Measurements from ENCODE around the gene GPI. TPM values are rescaled to one million over a fixed set of nuclear protein-coding genes. Genes with fewer than 3 reads are reported as not detected.

The GPI gene
- total and polyA plus RNA-seq, 2 of the 13 experiments (the other 11 are each of a cell fraction or from before 2014, with no cell fraction given): 147 to 167 TPM

GRCh38 chr19:34409189-34410164 lies 44.5 kb downstream of the GPI start:
- no peak for DNase-seq (ENCODE audit: low spot score)
- TF ChIP-seq BRCA1 (CRISPR knock-in tag; IDR thresholded peaks at IDR 0.05) (no peak), SETDB1 (CRISPR knock-in tag; IDR thresholded peaks at IDR 0.05; ENCODE audit: borderline replicate concordance) (no peak), BCL6 (CRISPR knock-in tag; IDR thresholded peaks at IDR 0.05) (no peak), KDM3A (CRISPR knock-in tag; IDR thresholded peaks at IDR 0.05; ENCODE audit: low read depth) (no peak), SMARCE1 (IDR thresholded peaks at IDR 0.05; ENCODE audit: borderline replicate concordance) (no peak), ZNF879 (CRISPR knock-in tag; IDR thresholded peaks at IDR 0.05) (no peak), RELA (CRISPR knock-in tag; IDR thresholded peaks at IDR 0.05) (no peak), MIER2 (CRISPR knock-in tag; IDR thresholded peaks at IDR 0.05) (no peak), PCBP1 (IDR thresholded peaks at IDR 0.05; ENCODE audit: borderline replicate concordance, low read depth, low read length) (no peak), ARNT2 (CRISPR knock-in tag; IDR thresholded peaks at IDR 0.05; ENCODE audit: low read depth) (no peak), ZNF737 (CRISPR knock-in tag; IDR thresholded peaks at IDR 0.05; ENCODE audit: borderline replicate concordance) (no peak), HNRNPK (IDR thresholded peaks at IDR 0.05; ENCODE audit: low read depth, low read length, poor library complexity, severe bottlenecking) (no peak), ZNF740 (CRISPR knock-in tag; IDR thresholded peaks at IDR 0.05) (no peak), SRSF1 (optimal IDR thresholded peaks at IDR 0.05; ENCODE audit: low read depth, low read length) (no peak), HMGXB3 (CRISPR knock-in tag; IDR thresholded peaks at IDR 0.05; ENCODE audit: borderline replicate concordance) (no peak)
- H3K9me3 ChIP-seq (ENCODE audit: low read length): no peaks in the 10 kb centered on the region
- H3K79me2 ChIP-seq (ENCODE audit: insufficient read depth, low read length): peaks cover 11% of the 10 kb centered on the region
- H3K36me3 ChIP-seq (replicated peaks in 1 of 2; ENCODE audit: control insufficient read depth in 1 of 2, insufficient read depth in 2 of 2, low read length in 2 of 2): peaks cover 4 to 33% of the 10 kb centered on the region in 2 experiments; a peak in 4 of 5 replicates
- in situ Hi-C loops (cut with HindIII; ENCODE audit: extremely low pct_ligation_motif_present, low pct_unique_long_range_greater_than_20kb): no loop called here
- H3K4me2 ChIP-seq (ENCODE audit: low read depth, low read length): no peak overlapping the region
- intact Hi-C loops (cut with micrococcal nuclease; ENCODE audit: unreplicated experiment): no loop called here
- no peak overlapping the region for H3K9ac ChIP-seq (ENCODE audit: insufficient read depth, low read depth, low read length)
- no peak for FAIRE-seq
- H3K4me3 ChIP-seq (replicated peaks in 1 of 3; ENCODE audit: insufficient read depth in 1 of 3, low read depth in 2 of 3, low read length in 3 of 3): no peak overlapping the region
- BruUV-seq (replicated peaks): no TSS peak
- no peak overlapping the region for H2AFZ ChIP-seq (ENCODE audit: low read length)
- no peak overlapping the region for H3K27ac ChIP-seq (ENCODE audit: extremely low read length, insufficient read depth, low read length)
- WGBS (ENCODE audit: low lambda C conversion rate): 94% methylated on average over 10 of the region's 10 CpGs
- CTCF ChIA-PET (ENCODE audit: low intra/inter-chr PET ratio, low total read pairs): no interaction called here
- H3K4me1 ChIP-seq (ENCODE audit: insufficient read depth, low read length): peaks cover 23% of the 10 kb centered on the region
- no peaks in the 10 kb centered on the region for H3K27me3 ChIP-seq (ENCODE audit: control insufficient read depth in 1 of 2, insufficient read depth in 2 of 2, low read length in 2 of 2)
- no peak for ATAC-seq
- POLR2A ChIA-PET: no interaction called here
- no peaks in the 10 kb centered on the region for H4K20me1 ChIP-seq (ENCODE audit: insufficient read depth, low read length)
